Neural cell (in vitro differentiated cells): ENCODE data around the gene RASGRP4.

Experiments used
- CTCF ChIP-seq: fragments of 450-650 bp; IDR thresholded peaks from 2 replicates; pipeline ENCODE4 v1.5.1; 2014; ENCODE audit warnings: antibody characterized with exemption, mild to moderate bottlenecking, moderate library complexity; ENCODE audit not compliant: poor library complexity, severe bottlenecking
- REST ChIP-seq: IDR thresholded peaks from 2 replicates; pipeline ENCODE4 v1.6.1; 2012; ENCODE audit warnings: borderline replicate concordance
- SMC3 ChIP-seq: fragments of 450-650 bp; conservative IDR thresholded peaks from 2 replicates; pipeline ENCODE4 v1.6.1; 2014; ENCODE audit warnings: antibody characterized with exemption, mild to moderate bottlenecking, moderate library complexity; ENCODE audit not compliant: poor library complexity

- TF ChIP-seq CTCF (no peak), REST (no peak), SMC3 (no peak)
Measured at GRCh38 chr19:38370299-38370698, 55.7 kb downstream of the RASGRP4 start.
